Measurements from ENCODE around the gene HECW1.
"Not testable (repeated sequence)": the region's sequence is repeated elsewhere in the genome, so short reads cannot be mapped to it uniquely, and the experiment has no call there.

HECW1 gene

DNA sequence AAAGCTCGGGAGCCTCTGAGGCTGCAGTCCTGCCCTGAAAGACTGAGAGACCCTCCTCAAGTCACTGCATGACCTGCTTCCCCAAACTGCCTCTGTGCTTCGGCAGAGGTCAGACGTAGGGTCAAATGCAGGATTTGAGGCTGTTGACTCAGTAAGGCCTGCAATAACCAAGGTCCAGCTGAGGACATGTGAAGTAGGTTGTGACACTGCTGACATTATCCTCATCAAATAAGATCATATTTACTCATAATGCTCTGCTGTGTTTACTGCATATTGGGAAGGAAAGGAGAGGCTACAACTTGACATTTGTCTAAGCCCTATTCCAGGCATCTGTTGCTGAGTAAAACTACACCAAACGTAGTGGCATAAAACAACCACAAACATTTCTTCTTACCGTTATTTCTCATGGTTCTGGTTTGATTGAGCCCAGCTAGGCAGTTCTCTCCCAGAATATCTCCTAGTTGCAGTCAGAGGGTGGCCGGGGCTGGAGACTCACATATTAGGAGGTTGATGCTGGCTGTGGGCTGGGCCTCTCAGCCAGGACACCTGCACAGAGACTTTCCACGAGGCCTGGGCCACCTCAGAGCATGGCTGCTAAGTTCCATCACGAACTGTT, 348.4 kb downstream of the HECW1 start:
- DNase-seq (ENCODE audit: low read depth in 2 of 2, low spot score in 1 of 2), result no peak

DNA sequence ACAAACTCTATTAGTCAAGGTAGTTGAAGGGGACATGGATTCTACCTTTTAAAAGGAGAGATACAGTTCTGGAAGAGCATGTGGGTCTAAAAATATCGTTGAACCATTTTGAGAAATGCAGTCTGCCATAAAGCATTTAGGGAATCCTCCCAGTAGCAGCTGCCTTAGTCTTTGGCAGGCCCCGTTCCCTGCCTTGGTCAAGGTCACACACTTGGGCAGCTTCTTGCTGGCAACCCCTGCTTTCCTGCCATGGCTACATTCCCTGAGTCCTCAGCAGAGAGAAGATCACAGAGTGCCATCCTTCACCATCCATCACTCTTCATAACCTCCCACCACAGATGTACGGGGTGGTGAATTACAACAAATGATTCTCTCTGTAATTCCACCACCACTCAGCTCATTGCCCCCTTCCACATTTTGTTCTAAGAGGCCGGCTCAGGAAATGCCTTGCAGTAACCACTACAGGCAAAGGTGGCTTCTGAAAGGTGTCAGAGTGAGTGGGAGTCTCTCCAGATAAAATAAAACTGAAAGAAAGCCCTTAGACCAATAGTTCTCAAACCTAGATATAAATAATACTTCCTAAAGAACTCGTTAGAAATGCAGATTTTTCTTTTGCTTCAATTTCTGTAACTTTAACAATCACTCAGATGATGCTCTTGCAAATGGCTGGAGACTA, 349.0 kb downstream of the HECW1 start:
- DNase-seq (ENCODE audit: low read depth in 2 of 2, low spot score in 1 of 2), result no peak

- DNase-seq (ENCODE audit: low read depth in 2 of 2, low spot score in 1 of 2), result no peak
Measured at GRCh38 chr7:43462836-43463235, 350.4 kb downstream of the HECW1 start.

DNA sequence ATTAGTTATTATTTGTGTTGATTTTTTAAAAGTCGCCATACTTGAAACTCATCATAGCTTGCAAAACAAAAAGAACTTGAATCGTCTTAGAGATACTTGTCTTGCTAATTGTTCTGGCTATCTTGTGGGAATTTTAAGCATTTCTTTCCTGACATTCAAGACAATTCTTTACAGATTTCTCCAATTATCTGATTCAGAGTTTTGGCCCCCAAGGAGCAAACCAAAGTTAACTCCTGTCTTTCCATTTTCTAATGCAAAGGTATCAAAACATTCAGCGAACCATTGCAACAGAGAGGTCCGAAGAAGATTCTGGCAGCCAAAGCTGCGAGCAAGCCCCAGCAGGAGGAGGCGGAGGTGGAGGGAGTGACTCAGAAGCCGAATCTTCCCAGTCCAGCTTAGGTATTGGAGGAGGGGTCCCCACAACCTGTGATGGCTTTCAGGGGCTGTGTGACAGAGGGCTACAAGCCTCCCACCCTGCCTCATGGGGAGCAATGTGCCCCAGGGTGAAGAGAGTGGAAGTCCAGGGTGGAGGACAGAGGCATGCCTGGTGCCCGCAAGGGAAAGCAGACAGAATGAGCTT, 351.0 kb downstream of the HECW1 start:
- DNase-seq (ENCODE audit: low read depth in 2 of 2, low spot score in 1 of 2), result no peak

DNA sequence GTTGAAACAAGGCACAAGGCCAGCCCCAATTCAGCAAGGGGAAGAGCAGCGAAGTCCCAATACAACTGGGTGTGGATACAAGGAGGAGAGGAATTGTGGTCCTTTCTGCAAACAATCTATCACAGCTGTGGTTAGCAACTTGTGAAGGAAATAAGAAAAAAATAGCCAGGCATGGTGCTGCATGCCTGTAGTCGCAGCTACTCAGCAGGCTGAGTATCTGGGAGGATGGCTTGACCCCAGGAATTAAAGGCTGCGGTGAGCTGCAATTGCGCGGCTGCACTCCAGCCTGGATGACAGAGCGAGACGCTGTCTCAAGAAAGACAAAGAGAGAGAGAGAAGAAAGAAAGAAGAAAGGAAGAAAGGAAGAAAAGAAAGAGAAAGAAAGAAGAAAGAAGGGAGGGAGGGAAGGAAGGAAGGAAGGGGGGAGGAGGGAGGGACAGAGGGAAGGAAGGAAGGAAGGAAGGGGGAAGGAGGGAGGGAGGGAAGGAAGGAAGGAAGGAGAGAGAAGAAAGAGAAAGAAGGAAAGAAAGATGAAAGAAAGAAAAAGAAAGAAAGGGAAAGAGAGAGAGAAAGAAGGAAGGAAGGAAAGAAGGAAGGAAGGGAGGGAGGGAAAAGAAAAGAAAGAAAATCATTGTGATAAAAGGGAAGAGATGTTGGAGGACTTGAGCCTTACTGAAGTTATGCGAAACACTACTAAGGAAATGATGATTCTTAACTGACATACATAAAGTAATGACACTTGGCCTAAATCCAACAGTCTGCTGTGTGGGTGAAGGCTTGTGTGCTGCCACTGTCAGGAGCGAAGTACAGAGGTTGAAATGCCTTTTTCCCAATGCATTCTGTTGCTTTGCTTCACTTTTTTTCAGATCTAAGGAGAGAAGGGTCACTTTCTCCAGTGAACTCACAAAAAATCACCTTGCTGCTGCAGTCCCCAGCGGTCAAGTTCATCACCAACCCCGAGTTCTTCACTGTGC, 353.4 kb downstream of the HECW1 start:
- no peak for DNase-seq (ENCODE audit: low read depth in 2 of 2, low spot score in 1 of 2)

DNA sequence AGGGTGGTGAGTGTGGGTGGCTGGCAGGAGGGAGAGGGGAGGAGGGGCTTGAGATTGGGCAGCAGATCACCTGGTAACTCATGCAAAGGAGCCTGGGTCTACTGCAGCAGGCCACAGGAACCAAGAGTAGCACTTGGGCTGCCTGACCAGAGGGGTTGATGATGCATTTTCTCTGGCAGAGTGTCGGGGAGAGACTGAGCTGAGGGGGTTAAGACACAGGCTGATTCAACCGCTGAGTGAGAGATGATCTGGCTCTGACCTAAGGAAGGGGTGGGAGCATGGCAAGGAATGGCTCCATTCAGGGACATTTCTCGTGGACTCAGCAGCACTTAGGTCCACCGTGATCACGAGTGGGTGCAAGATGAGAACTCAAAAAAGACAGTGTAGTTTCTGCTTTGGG, 355.0 kb downstream of the HECW1 start:
- no peak for DNase-seq (ENCODE audit: low read depth in 2 of 2, low spot score in 1 of 2)

GRCh38 chr7:43467846-43468245, 355.4 kb downstream of the HECW1 start:
- no peak for DNase-seq (ENCODE audit: low read depth in 2 of 2, low spot score in 1 of 2)

DNA sequence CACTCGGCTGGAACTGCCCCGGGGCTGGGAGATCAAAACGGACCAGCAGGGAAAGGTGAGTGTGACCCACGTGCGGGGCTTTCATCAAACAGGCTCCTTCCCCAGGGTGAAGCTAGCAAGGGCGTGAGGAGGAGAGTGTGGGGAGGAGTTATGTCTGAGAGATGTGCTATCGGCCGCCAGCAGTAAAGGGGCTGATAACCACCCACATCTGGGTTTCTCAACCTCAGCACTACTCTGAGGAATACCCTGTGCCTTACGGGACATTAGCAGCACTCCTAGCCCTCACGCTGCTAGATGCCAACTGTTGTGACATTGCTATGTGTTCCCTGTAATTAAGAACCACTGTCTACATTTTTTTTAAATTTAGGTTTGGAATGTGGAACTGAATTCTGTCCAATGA, 356.6 kb downstream of the HECW1 start:
- no peak for DNase-seq (ENCODE audit: low read depth in 2 of 2, low spot score in 1 of 2)

- no peak for DNase-seq (ENCODE audit: low read depth in 2 of 2, low spot score in 1 of 2)
Measured at GRCh38 chr7:43470110-43470509, 357.7 kb downstream of the HECW1 start.

- DNase-seq (ENCODE audit: low read depth in 2 of 2, low spot score in 1 of 2), result no peak
Measured at GRCh38 chr7:43475983-43476382, 363.5 kb downstream of the HECW1 start.

GRCh38 chr7:43476896-43477295, 364.4 kb downstream of the HECW1 start:
- no peak for DNase-seq (ENCODE audit: low read depth in 2 of 2, low spot score in 1 of 2)

- DNase-seq (ENCODE audit: low read depth in 2 of 2, low spot score in 1 of 2), result no peak
Measured at GRCh38 chr7:43479042-43479441, 366.6 kb downstream of the HECW1 start.

DNA sequence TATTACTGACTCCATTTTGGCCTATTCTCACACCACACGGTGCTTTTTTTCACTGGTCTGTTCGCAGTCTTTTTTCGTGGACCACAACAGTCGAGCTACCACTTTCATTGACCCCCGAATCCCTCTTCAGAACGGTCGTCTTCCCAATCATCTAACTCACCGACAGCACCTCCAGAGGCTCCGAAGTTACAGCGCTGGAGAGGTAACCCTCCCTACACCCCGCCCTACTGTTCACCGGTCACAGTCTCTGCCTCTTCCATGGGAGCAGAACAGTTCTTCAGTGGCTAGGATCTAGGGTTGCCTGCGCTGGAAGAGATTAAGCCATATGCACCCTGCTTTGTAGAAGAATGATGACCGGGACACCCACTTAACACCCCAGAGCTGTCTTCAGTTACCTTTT, 367.1 kb downstream of the HECW1 start:
- no peak for DNase-seq (ENCODE audit: low read depth in 2 of 2, low spot score in 1 of 2)

DNA sequence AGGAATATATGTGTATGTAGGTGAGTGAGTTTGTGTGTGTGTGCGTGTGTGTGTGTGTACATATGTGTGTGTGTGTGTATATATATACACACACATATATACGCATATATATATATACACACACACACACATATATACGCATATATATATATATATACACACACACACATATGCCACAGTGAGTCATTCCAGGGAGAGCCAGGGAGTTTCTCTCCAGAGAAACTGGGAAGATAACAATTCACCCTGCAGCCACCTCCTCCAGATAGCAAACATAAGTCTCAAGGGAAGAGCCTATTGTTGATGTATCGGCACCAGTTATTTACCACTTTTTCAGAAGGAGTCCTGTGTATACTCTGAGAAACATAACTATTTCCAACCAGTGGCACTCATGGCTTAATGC, 368.1 kb downstream of the HECW1 start:
- DNase-seq (ENCODE audit: low read depth in 2 of 2, low spot score in 1 of 2), result no peak

DNA sequence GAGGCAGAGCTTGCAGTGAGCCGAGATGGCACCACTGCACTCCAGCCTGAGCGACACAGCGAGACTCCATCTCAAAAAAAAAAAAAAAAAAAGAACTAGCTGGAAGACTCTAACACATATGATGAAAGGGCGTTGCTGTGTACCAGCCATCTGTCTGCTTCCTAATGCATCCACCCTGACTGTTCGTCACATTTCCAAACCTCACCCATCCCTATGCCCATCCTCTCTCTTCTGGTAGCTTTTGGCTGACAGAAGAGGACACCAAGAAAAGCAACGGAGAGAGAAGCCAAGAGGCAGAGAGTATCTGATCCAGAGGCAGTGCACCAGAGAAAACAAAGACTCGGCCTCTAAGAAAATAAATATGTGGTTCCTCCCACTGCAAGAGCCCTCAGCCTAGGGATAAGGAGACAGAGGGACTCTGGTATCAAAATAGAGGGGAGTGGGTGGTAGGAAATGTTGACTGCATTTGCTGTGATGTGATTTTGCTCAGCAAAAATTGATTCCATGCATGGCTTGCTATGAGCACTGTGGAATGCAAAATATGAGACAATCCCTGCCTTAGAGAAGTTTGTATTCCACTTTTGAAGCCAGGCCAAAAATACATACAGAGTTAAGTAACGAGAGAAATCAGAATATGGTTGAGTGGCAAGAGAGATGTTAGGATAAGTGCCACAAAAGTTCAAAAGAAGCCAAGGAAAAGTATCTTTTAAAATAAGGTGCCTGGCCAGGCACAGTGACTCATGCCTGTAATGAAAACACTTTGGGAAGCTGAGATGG, 369.6 kb downstream of the HECW1 start:
- DNase-seq (ENCODE audit: low read depth in 2 of 2, low spot score in 1 of 2), result no peak

GRCh38 chr7:43482679-43483252, 370.3 kb downstream of the HECW1 start:
- no peak for DNase-seq (ENCODE audit: low read depth in 2 of 2, low spot score in 1 of 2)

DNA sequence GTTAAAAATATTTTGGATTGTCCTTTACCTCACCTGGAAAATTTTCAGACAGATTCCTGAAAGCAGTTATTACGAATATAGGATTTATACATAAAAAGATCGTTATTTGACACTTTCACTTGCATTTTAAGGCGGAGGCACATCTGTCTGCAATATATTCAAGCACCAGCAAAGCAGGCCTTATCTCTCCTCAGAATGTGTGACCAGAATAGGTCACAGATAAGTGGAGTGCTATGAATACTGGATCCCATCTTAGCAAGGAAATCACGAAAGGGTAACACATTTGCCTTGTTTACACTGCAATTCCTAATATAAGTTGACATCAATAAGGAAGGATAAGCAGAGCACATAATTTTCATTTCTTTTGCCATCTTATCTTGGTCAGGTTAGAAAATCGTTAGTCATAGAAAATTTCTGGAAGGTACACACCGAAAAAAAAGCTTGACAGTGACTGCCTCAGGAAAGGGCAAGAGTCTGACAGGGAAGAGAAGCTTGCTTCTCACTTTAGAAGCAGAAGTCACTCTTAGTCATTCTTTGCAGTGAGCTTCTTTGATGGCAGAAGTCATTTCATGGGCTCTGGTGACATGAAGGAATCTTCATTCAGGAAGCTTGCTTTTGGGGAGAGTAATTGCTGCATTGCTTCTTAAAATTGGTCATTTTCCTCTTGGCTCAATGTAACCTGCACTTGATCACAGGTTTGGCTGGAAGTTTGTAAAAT, 372.4 kb downstream of the HECW1 start:
- no peak for DNase-seq (ENCODE audit: low read depth in 2 of 2, low spot score in 1 of 2)

DNA sequence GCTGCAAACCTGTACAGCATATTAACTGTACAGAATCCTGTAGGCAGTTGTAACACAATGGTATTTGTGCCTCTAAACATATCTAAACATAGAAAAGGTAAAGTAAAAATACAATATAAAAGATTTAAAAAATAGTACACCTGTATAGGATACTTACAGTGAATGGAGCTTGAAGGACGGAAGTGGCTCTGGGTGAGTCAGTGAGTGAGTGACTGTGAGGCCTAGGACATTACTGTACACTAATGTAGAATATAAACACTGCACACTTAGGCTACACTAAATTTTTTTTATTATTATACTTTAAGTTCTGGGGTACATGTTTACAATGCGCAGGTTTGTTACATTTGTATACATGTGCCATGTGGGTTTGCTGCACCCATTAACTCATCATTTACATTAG, 373.1 kb downstream of the HECW1 start:
- DNase-seq (ENCODE audit: low read depth in 2 of 2, low spot score in 1 of 2), result no peak

GRCh38 chr7:43486008-43486407, 373.6 kb downstream of the HECW1 start:
- not testable (repeated sequence) for DNase-seq (ENCODE audit: low read depth in 2 of 2, low spot score in 1 of 2)

DNA sequence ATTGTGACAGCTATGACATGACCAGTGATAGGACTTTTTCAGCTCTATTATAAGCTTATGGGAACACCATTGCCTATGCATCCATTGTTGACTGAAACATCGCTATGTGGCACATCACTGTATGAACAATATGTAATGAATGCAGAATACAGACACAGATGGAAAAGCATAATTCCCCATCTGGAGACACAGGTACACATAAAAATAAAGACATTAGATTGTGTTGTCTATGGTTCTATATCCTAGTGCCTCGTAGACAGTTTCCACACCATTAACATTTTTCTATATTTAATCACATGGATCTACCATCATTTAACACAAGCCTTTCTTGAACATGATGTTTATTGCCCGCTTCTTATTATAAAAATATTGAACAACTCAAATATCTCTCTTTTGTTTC, 374.2 kb downstream of the HECW1 start:
- no peak for DNase-seq (ENCODE audit: low read depth in 2 of 2, low spot score in 1 of 2)

Measured in stimulated activated CD8-positive, alpha-beta memory T cell treated with anti-CD3 and anti-CD28 coated beads, Interleukin-4, amount 100 ng/mL, for 4 hours (primary cell).